Type B pancreatic cell (in vitro differentiated cells): ENCODE results near the gene TLR3. TPM values are rescaled to one million over a fixed set of nuclear protein-coding genes. Genes with fewer than 3 reads are reported as not detected.

Source experiments
- DNase-seq: peaks from one replicate; pipeline ENCODE4 v3.0.0; 2021; ENCODE audit warnings: mixed read lengths; ENCODE audit not compliant: unreplicated experiment; ENCODE audit errors: extremely low spot score
- H3K27ac Mint-ChIP-seq: 2 replicates; pipeline ENCODE4 v1.8.0; 2021; ENCODE audit warnings: mild to moderate bottlenecking, mixed read lengths
- H3K27me3 Mint-ChIP-seq: 2 replicates; pipeline ENCODE4 v1.8.0; 2021; ENCODE audit warnings: mixed read lengths
- H3K36me3 Mint-ChIP-seq: 2 replicates; pipeline ENCODE4 v1.8.0; 2021; ENCODE audit warnings: mixed read lengths
- H3K4me1 Mint-ChIP-seq: one replicate; pipeline ENCODE4 v1.8.0; 2021; ENCODE audit warnings: mixed read lengths; ENCODE audit not compliant: unreplicated experiment
- H3K4me3 Mint-ChIP-seq: 2 replicates; pipeline ENCODE4 v1.8.0; 2021; ENCODE audit warnings: mild to moderate bottlenecking, mixed read lengths
- H3K9me3 Mint-ChIP-seq: 2 replicates; pipeline ENCODE4 v1.8.0; 2021; ENCODE audit warnings: mixed read lengths
- total RNA-seq: library from RNA; stranded (reverse); gene quantifications from 2 replicates; pipeline ENCODE4 v1.2.1, GENCODE V29; 2021; ENCODE audit warnings: low replicate concordance
- TF ChIP-seq, protein P1 (sequence below): fragments of 200-600 bp; sonication (generic); conservative IDR thresholded peaks from 2 replicates; pipeline ENCODE4 v1.5.0; 2021; ENCODE audit warnings: antibody characterized with exemption, mild to moderate bottlenecking

Gene TLR3
- total RNA-seq, 1 donor from 2014 or later, result 8.8 TPM

DNA sequence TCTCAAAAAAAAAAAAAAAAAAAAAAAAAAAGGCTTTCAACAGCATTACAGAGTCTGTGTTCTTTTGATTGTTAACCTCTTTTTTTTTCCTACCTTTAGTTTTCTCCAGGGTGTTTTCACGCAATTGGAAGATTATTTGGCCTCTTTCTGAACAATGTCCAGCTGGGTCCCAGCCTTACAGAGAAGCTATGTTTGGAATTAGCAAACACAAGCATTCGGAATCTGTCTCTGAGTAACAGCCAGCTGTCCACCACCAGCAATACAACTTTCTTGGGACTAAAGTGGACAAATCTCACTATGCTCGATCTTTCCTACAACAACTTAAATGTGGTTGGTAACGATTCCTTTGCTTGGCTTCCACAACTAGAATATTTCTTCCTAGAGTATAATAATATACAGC is 13.3 kb downstream of the TLR3 start:
- DNase-seq, result no peak
- Mint-ChIP-seq H3K27ac (peak overlapping the region; percentile 12), H3K9me3 (peaks cover 7% of the 10 kb centered on the region), H3K36me3 (peaks cover 12% of the 10 kb centered on the region), H3K4me3 (peak overlapping the region; percentile 39), H3K4me1 (peaks cover 26% of the 10 kb centered on the region), H3K27me3 (peaks cover 3% of the 10 kb centered on the region)
- TF ChIP-seq, protein P1, sequence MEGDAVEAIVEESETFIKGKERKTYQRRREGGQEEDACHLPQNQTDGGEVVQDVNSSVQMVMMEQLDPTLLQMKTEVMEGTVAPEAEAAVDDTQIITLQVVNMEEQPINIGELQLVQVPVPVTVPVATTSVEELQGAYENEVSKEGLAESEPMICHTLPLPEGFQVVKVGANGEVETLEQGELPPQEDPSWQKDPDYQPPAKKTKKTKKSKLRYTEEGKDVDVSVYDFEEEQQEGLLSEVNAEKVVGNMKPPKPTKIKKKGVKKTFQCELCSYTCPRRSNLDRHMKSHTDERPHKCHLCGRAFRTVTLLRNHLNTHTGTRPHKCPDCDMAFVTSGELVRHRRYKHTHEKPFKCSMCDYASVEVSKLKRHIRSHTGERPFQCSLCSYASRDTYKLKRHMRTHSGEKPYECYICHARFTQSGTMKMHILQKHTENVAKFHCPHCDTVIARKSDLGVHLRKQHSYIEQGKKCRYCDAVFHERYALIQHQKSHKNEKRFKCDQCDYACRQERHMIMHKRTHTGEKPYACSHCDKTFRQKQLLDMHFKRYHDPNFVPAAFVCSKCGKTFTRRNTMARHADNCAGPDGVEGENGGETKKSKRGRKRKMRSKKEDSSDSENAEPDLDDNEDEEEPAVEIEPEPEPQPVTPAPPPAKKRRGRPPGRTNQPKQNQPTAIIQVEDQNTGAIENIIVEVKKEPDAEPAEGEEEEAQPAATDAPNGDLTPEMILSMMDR, result no peak

DNA sequence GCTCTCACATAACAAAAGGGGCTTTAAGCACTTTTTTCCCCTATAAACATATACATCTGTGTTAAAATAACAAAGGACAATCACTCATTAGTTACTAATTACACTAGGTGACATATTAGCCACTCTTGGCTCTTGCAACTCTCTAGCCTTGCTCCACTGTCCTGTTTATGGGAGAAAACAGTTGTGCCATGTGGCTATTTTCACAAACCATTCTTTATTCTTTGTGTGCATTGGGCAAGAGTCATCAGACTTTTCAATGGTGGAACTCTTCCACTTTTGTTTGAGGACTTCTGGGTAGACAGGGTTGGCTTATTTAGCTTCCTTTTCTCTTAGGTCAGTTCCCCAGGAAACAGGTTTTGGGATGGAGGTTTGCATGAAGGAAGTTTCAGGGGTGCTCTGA is 19.6 kb downstream of the TLR3 start:
- H3K9me3 Mint-ChIP-seq, result peaks cover 5% of the 10 kb centered on the region
- no peak overlapping the region for H3K27ac Mint-ChIP-seq

DNA sequence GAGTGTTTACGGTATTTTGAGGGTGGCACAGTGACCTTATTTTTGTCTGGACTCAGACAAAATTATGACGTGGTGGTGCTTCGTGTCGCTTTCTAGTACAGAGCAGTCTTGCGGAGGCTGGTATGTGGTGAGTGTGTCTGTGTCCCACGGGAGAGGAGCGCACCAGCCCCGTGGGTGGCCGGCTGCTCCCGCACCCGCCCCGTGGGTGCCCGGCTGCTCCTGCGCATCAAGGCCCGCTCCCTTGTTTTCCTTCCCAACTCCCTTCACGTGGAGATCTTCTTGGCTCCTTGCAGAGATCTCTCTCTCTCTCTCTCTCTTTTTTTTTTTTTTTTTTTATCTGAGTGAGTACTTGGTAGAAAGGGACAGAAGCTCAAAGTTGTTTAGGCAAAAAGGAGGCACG is 23.3 kb downstream of the TLR3 start:
- H3K27ac Mint-ChIP-seq, result no peak overlapping the region
- no peaks in the 10 kb centered on the region for H3K36me3 Mint-ChIP-seq
- H3K4me1 Mint-ChIP-seq, result peaks cover 11% of the 10 kb centered on the region
- no peak overlapping the region for H3K4me3 Mint-ChIP-seq
- no peaks in the 10 kb centered on the region for H3K27me3 Mint-ChIP-seq
- TF ChIP-seq, protein P1, result no peak
- peaks cover 5% of the 10 kb centered on the region for H3K9me3 Mint-ChIP-seq
- DNase-seq, result no peak

More for the DNA sequence above, 19.6 kb downstream of the TLR3 start:
- Mint-ChIP-seq H3K4me1 (no peaks in the 10 kb centered on the region), H3K36me3 (no peaks in the 10 kb centered on the region), H3K4me3 (no peak overlapping the region), H3K27me3 (no peaks in the 10 kb centered on the region)
- TF ChIP-seq, protein P1, result no peak
- DNase-seq, result no peak

DNA sequence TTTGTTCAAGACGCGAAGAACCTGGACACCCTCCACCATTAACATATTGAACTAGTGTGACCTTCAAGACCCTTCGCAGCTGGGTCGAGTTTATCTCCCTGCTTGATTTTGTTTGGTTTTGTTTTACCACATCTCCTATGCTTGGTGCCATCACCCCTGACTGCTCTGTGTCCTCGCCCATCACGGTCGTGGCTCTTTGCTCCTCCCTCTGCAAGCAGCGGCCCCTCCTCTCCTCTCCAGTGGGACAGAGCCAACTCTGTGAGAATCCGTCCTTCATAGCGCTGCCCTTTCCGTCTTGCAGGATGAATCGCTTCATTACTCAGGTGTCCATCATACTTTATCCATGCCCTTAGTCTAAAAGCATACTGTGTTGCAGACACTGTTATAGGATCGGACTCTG is 26.4 kb downstream of the TLR3 start:
- Mint-ChIP-seq H3K27me3 (no peaks in the 10 kb centered on the region), H3K9me3 (no peaks in the 10 kb centered on the region), H3K36me3 (no peaks in the 10 kb centered on the region), H3K4me1 (peaks cover 17% of the 10 kb centered on the region), H3K27ac (no peak overlapping the region), H3K4me3 (no peak overlapping the region)
- TF ChIP-seq, protein P1, result no peak
- no peak for DNase-seq

DNA sequence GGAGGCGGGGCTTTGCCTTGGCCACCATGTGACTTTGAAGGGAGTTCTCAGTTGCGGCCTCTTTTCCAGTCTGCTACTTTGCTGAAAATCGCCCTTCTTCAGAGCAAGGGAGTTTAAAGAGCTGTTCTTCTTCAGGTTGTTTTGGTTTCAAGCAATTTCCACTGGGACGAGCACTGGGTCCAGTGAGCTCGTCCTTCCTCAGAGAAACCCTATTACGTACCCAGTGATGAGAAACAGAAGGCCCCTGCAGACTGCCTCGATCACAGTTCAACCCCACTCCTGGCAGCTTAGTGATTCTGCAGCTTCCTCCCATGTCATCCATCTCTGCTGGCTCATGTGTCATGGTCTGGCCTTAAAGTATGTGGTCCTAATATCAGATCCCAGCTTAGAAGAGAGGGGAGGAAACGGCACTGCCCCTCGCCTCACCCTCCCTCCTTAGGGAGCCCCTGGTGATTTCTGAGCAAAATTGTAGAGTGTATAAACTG is 27.8 kb downstream of the TLR3 start:
- no peak for DNase-seq
- no peaks in the 10 kb centered on the region for H3K27me3 Mint-ChIP-seq
- H3K9me3 Mint-ChIP-seq, result no peaks in the 10 kb centered on the region
- TF ChIP-seq, protein P1, result no peak
- no peak overlapping the region for H3K27ac Mint-ChIP-seq
- no peaks in the 10 kb centered on the region for H3K36me3 Mint-ChIP-seq
- no peak overlapping the region for H3K4me3 Mint-ChIP-seq
- H3K4me1 Mint-ChIP-seq, result peaks cover 17% of the 10 kb centered on the region

DNA sequence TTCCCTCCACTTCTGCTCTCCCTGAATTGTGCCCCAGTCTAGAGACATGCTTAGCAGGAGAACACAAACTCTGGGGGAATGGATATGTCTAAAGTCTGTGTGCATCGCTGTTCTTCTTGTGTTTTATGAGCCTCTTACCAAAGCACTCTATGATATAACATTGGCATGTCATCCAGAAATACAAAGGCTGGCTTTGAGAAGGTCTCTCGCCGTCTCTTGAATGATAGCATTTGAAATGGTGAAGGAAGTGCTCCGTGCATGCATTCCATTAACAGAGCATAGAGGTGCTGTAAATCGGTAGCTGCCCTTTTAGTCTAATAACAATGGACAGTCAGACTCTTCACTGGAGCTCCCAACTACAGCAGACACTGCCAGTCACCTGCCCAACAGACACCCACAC is 28.4 kb downstream of the TLR3 start:
- Mint-ChIP-seq H3K27ac (no peak overlapping the region), H3K36me3 (no peaks in the 10 kb centered on the region), H3K4me3 (no peak overlapping the region), H3K4me1 (peaks cover 17% of the 10 kb centered on the region), H3K27me3 (no peaks in the 10 kb centered on the region), H3K9me3 (no peaks in the 10 kb centered on the region)
- no peak for DNase-seq
- TF ChIP-seq, protein P1, result no peak
